ENCODE data around the gene XRCC6.

The XRCC6 gene

DNA sequence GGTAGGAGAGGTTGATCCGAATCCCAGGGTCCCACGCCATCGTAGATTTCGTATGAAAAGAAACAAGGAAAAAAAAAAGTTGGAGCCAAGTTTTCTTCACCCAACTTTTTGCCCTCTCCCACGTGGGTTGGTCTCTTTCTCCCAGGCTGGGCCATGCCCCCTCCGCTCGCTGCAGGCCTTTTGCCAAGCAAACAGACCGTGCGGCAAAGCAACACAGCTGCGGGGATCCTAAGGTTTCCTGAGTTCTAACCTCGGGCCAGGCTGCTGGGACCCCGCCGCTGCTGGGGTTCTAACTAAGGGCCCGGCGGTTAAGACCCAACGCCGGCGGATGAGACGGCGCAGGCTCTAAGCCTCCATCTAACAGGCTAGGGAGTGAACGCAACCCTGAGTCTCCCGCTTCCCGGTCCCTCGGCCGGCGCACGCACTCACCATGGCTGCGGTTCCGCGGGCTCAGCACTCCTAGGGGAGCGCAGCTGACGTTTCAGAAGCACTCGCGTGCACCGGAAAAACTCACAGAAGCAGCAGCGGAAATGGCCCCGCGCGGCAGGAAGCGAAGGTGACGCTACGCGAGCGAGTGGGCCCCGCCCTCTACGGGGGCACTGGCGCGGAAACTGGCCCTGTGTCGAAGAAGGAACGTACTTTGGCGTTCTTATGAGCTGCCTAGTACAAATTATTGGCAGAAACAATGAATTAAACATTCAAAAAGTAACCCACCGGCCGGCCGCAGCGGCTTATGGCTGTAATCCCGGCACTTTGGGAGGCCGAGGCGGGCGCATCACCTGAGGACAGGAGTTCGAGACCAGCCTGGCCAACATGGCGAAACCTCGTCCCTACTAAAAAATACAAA, 67.5 kb downstream of the XRCC6 start, which contains the start of gene SNU13:
Gene SNU13, minus strand, starts transcription at position 503 of the 847 bp plus-strand sequence. Its CDS starts 71 bp downstream, at position 432.
- DNase-seq: peak; percentile 84

DNA sequence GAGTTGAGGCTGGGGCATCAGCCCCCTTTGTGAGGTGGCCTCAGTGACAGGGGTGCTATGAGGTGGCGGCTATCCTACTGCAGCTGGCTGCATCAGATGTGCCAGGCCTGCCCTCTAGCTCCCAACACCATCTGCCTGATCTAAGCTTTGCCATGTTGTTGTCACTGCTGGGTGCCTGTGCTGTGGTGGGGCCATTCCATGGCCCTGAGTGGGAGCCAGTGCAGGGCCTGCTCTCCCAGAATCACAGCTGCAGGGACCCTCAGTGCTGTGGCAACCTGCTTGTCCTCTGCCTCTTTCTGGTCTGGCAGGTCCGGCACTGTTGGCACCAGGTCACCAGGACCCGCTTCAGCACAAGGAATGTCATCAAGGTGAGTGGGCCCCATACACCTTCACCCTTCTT, 69.4 kb downstream of the XRCC6 start:
- no peak for DNase-seq

DNA sequence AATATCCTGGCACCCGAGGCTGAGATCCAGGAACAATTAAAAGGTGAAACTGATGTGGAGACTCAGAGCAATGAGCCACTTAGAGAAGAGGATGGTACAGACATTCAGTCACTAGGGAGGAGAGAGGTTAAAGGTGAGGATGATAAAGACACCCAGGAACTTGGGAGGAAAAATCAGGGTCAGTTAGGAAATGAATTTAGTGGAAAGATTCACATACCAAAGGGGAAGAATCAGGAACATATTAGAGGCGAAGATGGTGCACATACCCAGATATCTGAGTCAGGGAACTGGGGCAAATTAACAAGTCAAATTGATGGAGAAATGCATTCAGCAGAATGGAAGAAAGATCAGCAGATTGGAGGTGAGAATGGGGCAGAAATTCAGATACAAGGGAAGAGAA, 74.1 kb downstream of the XRCC6 start:
- DNase-seq: no peak

DNA sequence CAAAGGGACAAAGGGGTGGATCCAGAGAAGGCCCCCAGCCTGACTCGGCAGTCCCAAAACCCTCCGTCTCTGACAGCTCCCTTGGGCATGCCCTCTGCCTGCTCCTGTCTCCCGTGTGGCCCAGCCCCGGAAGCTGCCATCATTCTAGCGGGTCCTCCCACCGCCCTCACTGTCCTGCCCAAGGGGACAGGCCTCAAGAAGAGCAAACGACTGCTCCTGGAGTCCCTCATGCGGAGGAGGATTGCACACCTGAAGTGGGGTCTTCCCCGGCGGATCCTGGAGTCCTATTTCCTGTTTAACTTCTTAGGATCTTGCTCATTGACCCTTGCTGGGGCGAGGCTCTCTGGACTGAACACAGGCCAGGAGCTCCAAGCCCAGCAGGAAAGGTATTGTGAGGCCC, 75.6 kb downstream of the XRCC6 start:
- DNase-seq: no peak

DNA sequence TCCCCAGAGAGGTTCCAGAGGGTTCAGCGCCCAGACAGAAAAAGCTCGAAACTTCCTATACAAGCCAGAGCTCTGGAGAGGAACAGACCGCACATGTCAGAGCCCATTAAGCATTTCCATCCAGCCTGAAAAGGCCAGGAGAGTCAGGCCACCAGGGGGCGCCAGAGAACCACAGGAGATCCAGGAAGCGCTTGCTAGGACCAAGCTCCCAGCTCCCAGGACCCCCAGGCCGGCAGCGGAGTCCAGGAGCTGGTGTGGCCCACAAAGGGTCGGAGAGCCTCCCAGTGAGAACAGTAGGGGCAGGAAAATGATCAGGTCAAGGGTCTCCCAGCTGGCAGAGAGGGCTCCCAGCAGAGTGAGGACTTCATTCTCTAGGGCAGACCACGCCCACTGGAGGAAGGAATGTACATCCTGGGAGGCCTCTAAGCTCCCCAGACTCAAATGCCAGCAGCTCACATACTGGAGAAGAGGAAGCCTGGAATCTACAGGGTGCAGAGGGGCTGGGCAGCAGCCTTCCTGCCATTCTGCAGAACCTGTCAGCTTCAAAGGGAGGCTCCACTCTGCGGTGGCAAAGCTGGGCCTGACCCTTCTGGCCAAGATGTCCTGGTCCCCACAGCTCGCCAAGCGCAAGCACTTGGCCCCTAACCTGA, 76.2 kb downstream of the XRCC6 start:
- peak; percentile 72 for DNase-seq

DNA sequence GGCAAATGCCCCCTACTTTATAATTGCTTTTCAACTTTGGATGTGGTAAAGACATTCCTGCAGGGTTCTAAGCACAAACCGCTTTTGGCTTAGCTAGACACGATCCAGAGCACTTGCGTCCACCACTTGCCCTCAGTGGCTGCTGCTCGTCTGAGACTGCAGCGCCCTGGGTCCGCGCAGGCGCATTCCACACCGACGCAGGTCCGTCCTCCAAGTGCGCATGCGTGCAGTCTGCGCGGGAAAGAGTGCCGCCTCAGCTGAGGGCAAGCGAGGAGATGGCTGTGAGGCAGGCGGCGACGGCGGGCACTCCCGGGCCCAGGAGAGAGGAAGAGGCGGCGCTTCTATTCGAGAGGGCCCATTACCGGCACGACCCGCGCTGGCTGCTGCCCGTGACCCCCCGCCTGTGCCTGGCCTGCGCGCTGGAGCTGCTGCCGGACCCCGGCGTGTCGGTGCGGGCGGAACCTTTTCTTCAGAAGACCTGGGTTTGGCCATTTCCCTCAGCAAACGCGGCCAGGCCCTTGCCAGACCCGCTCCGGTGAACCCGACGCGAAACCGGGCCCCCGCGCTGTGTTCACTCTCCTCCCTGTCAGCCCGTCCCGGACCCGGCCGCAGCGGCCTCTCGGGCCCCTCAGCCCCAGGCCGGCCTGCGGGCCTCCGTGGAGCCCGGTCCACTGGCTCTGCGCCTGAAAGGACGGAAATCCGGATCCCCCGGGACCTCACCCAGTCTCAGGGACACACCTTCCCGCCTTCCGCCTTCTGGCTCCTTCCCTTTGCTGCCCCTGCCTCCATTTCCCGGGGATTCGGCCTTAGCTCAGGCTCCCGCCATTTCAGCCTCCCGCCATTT, 78.4 kb downstream of the XRCC6 start, which contains the start of gene MEI1:
Gene MEI1, plus strand, starts transcription at position 240 of the 844 bp plus-strand sequence. Its CDS starts 36 bp downstream, at position 276.
- DNase-seq: no peak

DNA sequence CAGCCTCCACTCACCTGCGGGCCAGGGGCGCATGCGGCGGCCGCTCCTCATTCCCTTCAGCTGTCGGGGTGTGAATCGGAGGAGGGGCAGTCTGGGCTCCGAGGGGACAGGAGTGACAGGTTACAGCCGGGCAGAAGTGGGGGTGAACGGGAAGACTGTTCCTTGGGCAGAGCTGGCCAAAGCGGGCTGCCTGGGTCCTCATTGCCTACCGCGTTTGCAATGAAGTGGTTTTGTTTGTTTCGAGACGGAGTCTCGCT, 78.9 kb downstream of the XRCC6 start:
- no peak for DNase-seq

DNA sequence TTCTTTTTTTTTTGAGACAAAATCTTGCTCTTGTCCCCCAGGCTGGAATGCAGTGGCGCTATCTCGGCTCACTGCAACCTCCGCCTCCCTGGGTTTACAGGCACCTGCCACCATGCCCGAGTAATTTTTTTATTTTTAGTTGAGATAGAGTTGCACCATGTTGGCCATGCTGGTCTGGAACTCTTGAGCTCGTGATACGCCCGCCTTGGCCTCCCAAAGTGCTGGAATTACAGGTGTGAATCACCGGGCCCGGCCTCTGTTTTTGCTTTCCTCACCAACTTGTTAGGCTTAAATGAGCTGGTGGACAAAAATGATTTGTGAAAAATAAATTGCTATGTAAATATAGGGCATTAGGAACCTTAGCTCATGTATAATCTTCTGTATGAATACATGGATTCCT, 81.7 kb downstream of the XRCC6 start:
- DNase-seq: no peak

DNA sequence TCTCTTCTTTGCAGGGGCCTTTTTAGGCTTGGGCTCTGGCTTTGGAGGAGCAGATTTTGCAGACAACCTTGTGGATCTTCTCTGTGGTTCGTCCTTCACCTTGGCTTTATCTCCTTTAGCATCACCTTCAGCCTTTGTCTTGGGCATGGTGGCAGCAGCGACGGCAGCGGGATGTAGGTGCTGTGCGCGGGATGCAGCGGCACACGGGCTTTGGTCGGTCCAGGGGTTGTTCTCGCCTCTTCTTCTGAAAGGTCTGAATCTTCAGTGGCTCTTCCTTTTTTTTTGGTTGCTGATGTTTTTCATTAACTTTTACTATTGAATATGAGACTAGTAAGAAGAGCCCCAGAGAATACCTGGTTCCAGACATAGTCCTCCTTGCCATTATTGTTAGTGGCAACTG, 88.2 kb downstream of the XRCC6 start:
- no peak for DNase-seq

DNA sequence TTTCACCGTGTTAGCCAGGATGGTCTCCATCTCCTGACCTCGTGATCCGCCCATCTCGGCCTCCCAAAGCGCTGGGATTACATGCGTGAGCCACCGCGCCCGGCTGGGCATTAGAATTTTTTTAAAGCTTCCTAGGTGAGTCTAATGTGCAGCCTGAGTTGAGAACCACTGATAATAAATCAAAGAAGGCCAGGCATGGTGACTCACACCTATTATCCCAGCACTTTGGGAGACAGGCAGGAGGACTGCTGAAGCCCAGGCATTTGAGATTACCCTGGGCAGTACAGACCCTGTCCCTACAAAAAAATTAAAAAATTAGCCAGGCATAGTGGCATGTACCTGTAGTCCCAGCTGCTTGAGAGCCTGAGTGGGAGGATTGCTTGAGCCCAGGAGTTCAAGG, 91.9 kb downstream of the XRCC6 start:
- no peak for DNase-seq

Data from NCI-H2029 (cell line).